HL-60/S4 (cell line): ENCODE data around the gene ALPK1.
"Not testable (repeated sequence)": the region's sequence is repeated elsewhere in the genome, so short reads cannot be mapped to it uniquely, and the experiment has no call there.

Experiments used
- in situ Hi-C: fragments of 300-500 bp; cut with MboI; formaldehyde crosslinking; loops from 2 replicates; pipeline ENCODE4 v1.14.3; 2022; ENCODE audit warnings: low sequenced_read_pairs

Gene ALPK1

GRCh38 chr4:112377594-112378242, 80.5 kb downstream of the ALPK1 start:
- in situ Hi-C loops = no loop called here

DNA sequence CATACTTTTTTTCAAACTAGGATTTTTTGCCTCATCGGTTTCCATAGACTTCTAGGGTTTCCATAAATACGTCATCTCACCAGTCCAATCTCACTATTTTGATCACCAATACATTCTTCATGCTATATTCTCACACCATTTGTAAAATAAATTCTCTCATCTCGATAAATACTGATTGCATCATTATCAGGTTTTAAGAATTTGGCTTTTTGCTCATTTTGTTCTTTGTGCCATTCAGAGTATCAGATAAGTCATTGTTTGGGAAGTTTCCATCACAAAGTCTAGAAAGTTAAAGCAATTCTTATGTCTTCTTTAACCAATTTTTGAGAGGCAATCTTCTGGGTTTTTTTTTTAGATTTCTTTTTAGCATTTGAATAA, 81.1 kb downstream of the ALPK1 start:
- in situ Hi-C loops = no loop called here

GRCh38 chr4:112378858-112379257, 81.7 kb downstream of the ALPK1 start:
- in situ Hi-C loops = no loop called here

- in situ Hi-C loops = no loop called here
Measured at GRCh38 chr4:112379306-112379705, 82.1 kb downstream of the ALPK1 start.

GRCh38 chr4:112381996-112382692, 85.0 kb downstream of the ALPK1 start:
- in situ Hi-C loops = no loop called here

DNA sequence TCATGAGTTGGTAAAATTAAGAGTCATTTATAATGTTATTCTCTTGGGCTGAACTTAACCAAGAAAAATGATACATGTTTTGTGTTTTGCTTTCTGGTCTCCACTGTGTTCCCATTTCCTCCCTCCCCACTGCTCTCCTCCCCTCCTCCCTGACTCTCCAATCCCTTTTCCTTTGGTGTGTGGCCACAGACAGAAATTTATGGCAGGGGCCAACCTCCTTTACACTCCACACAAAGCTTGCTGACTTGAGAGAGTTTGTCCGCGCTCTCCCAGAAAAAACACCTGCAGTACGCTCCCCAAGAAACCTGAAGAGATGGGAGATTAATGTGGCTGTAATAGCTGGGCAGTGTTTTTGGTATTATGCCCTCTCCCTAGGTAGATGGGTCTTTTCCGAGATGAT, 88.9 kb downstream of the ALPK1 start:
- in situ Hi-C loops = no loop called here

GRCh38 chr4:112402098-112402497, 104.9 kb downstream of the ALPK1 start:
- in situ Hi-C loops = no loop called here

DNA sequence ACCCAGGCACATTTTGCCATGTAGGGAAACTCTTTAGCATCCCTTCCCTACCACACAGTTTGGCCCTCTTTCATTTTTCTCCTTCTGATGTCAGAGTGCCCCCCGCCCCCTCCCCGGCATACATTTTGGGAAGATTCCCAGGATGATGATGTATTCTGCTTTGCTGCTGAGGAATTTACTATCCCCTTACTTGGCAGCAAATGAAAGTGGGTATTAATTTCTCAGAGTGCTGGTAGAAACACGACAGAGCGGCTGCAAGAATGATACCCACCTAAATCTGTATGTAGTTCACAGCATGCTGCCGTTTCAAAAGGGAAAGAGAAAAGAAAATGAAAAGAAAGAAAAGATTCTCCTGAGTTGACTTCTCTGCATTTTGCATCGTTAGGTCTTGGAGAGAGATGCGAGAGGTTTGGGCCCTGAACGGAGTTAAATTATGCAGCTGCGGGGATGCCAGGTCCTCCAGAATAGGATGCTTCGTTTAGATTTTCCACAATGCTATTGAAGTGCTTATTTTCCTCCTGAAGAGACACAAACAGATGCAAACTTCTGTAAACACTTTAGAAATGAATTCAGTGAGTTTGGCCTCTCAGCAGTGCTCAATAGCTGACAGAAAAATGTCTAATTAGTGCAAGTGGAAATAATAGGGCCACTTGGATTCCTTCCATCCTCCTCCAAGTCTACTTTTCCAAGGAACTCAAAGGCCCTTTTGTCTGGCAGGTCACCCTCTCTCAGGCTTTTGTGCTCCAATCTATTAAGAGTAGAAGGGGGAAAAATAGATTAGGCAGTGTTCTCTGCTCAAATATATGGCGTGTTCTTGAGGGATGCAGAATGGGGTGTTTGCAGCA, 106.2 kb downstream of the ALPK1 start:
- in situ Hi-C loops = no loop called here

DNA sequence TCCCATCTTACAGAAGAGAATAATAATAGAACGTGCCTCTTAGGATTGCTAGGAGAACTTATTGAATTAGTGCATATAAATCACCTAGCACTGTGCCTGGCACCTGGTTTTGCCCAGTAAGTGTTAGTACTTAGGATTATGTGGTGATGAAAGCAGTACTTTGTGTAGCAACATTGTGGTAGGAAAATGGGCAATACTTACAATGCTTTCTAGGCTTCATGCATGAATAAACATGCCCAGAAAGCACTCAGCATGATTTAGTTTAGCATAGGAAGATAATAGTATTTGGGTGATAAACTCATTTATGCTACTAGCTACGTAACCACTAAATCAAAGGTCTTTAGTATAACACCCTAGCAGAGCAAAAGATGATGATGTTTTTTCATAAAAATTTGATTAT, 113.2 kb downstream of the ALPK1 start:
- in situ Hi-C loops = no loop called here

GRCh38 chr4:112410804-112411203, 113.6 kb downstream of the ALPK1 start:
- in situ Hi-C loops = no loop called here

GRCh38 chr4:112411781-112412550, 114.8 kb downstream of the ALPK1 start:
- in situ Hi-C loops = no loop called here

GRCh38 chr4:112416464-112416863, 119.3 kb downstream of the ALPK1 start:
- in situ Hi-C loops = no loop called here

DNA sequence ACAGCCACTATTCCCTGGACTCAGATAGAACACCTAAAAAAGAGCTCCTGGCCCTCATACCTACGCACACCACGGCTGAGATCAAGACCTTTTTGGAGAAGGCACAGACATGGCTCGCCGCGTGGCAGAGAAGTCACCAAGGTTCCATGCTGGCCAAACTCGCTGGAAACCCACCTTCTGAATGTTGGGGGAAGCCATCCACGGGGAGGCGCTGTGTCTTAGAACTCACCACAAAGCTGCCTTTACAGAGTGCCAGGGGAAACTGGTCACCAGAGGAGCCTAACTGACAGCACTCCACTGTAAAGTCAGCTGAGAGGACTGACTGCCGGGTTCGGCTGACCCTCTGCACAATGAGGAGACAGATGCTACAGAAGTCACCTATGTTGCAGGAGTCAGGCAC, 120.9 kb downstream of the ALPK1 start:
- in situ Hi-C loops = no loop called here

- in situ Hi-C loops = no loop called here
Measured at GRCh38 chr4:112421911-112422310, 124.7 kb downstream of the ALPK1 start.

GRCh38 chr4:112422644-112423043, 125.5 kb downstream of the ALPK1 start:
- in situ Hi-C loops = no loop called here

DNA sequence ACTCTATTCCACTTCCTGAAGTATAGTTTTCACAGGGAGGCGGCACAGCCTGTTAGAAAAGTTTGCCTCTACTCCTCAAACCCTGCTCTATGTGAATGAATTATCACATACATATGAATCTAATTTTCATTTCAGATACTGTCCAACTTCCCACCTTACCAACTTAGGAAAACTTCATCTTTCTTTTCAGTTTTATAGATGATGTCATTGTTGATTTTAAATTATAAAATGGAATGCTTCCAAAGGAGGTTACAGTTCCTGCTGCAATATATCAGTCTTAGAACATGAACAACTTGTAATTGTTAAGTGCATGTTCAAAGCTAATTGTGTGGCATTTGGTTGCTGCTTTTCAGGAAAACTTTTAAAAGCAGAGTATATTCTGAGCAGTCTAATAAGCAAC, 126.4 kb downstream of the ALPK1 start:
- in situ Hi-C loops = no loop called here

DNA sequence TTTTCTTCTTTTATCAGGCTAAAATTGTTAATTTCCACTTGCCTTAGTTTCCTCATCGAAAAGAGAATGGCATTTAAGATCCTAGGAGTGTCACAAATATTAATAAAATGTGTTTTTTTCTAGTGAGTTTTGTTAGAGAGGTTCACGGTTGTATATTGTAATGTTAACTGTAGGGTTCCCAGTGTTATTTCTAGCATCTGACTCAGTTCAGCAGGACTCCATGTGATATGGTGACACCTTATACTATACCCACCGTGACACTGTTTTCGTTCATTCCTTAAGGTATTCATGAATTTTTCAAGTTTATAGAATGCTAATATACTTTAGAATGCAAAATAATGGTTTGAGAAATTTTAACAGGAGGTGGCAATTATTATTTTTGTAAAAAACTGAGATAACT, 128.7 kb downstream of the ALPK1 start:
- in situ Hi-C loops = no loop called here

DNA sequence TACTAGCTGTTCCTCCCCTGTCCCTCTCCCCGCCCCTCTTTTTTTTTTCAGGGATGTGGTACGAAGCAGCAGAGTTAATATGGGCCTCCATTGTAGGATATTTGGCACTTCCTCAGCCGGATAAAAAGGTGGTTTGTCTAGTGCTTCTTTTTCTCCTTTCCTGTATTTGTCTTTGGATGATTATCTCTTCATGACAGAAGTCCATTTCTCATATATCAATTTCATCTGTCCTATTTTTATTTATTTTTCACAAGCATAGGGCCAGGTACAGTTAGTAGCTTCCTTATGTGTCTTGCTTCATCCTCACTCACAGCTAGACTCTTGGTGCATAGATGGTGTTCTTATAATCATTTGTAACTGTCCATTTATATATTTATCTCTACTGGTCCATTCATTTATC, 129.2 kb downstream of the ALPK1 start:
- in situ Hi-C loops = no loop called here

DNA sequence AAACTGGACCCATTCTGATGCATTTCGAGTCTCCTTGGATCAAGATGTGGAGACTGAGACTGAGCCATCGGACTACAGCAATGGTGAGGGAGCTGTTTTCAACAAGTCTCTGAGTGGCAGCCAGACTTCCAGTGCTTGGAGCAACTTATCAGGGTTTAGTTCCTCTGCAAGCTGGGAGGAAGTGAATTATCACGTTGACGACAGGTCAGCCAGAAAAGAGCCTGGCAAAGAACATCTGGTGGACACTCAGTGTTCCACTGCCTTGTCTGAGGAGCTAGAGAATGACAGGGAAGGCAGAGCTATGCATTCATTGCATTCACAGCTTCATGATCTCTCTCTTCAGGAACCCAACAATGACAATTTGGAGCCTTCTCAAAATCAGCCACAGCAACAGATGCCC, 134.0 kb downstream of the ALPK1 start:
- in situ Hi-C loops = no loop called here

GRCh38 chr4:112436987-112437386, 139.8 kb downstream of the ALPK1 start:
- in situ Hi-C loops = no loop called here

- in situ Hi-C loops = not testable (repeated sequence)
Measured at GRCh38 chr4:112442226-112442625, 145.1 kb downstream of the ALPK1 start.
